Dedifferentiated amniotic fluid mesenchymal stem cell (primary cell): Measurements from ENCODE around the gene FLT4.

Experiments used
- DNase-seq: peaks from one replicate; pipeline ENCODE4 v3.0.0-alpha.2; 2016; ENCODE audit errors: extremely low spot score

The FLT4 gene

GRCh38 chr5:180642181-180642775, 7.1 kb downstream of the FLT4 start:
- DNase-seq: no peak

DNA sequence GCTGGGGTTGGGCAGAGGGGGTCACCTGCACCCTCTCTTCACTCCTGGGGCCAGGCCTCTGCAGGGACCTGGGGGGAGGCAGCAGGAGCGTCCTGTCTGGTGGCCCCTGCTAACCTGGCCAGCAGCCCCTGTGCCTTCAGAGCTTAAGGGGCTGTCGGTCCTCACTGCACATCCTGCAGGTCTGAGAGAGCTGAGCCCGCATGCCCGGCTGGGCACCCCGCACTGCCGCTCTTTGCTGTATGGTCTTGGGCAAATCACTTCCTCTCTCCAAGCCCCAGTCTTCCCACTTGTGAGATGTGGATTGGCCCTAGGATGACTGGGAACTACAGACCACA, 7.9 kb downstream of the FLT4 start:
- DNase-seq: no peak

GRCh38 chr5:180640861-180641565, 8.4 kb downstream of the FLT4 start:
- no peak for DNase-seq

- DNase-seq: no peak
These were observed 8.9 kb downstream of the FLT4 start for GRCh38 chr5:180640611-180640860.

- no peak for DNase-seq
These were observed 9.4 kb downstream of the FLT4 start for GRCh38 chr5:180639741-180640610.

GRCh38 chr5:180639287-180639686, 10.1 kb downstream of the FLT4 start:
- DNase-seq: no peak

- no peak for DNase-seq
These were observed 11.3 kb downstream of the FLT4 start for GRCh38 chr5:180637962-180638680.

- no peak for DNase-seq
These were observed 12.9 kb downstream of the FLT4 start for GRCh38 chr5:180636403-180637075.

GRCh38 chr5:180636016-180636402, 13.4 kb downstream of the FLT4 start:
- DNase-seq: no peak

- no peak for DNase-seq
These were observed 15.9 kb downstream of the FLT4 start for GRCh38 chr5:180633283-180634177.

DNA sequence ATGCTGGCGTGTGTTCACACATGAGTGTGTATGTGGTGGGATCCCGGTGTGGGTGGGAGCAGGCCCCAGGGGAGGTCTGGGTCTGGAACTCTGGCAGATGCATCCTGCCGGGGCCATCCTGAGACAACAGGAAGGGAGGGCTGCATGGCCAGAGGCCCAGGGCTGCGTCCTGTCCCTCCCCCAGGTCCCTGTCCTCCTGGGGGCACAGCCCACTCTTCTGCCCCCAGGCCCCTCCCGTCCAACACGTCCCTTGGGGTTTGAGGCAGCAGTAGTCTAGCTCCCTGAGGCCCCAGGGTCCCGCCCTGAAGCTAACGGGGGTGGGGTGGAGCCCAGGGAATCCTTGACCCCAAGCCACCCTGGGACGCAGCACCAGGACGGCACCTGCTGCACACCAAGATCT, 16.6 kb downstream of the FLT4 start:
- DNase-seq: no peak

DNA sequence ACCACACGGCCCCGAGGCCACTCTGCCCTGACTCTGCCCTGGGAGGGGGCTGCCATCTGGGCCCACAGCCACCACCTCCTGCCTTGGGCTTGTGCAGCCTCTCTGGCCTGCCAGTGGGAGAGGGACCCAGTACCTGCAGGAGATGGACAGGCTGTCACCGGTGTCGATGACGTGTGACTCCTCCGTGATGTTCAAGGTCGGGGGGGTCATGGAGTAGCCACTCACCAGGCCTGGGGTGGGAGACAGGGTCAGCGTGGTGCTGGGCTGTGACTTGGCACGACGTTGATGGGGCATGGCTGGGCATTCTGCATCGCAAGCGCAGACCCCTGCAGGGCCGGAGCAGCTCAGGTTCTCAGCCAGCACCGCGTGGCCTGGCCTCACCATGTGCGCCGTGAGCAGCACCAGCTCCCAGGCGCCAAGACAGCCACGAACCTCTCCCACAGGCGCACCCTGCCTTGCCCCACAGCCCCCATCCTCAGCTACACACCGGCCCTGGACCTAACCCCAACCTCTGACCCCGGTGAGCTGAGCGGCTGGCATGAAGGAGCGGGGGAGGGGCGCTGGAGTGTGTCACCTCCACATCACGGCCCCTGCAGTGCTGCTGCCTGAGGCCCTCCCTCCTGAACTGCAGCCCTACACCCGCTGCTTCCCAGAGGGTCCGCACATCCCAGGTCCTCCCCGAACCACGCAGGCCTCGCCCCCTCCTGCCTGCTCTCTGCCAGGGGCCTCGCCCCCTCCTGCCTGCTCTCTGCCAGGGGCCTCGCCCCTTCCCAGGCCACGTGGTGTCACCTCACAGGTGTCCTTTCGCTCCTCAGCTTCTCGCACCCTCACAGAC, 17.6 kb downstream of the FLT4 start:
- DNase-seq: no peak

GRCh38 chr5:180630426-180630825, 19.0 kb downstream of the FLT4 start:
- DNase-seq: no peak

GRCh38 chr5:180629831-180630382, 19.5 kb downstream of the FLT4 start:
- no peak for DNase-seq

- no peak for DNase-seq
These were observed 20.3 kb downstream of the FLT4 start for GRCh38 chr5:180628827-180629750.

DNA sequence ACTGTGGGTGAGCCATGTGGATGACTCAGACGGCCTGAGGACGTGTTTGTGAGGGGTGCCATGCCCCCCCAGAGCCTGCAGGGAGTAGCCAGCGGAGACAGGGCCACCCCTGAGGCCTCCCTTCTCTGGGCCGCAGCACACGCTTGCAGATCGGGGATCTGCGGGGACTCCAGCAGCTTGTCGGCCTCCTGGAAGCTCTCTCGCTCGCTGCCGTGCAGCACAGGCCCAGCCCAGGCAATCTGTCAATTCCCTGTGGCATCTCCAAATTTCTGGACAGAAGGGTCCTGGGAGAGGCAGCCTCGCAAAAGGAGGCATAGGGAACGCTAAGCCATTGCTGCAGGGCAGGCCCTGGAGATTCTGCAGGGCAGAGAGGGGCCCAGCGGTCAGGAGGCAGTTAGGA, 21.2 kb downstream of the FLT4 start:
- no peak for DNase-seq

GRCh38 chr5:180627386-180628120, 21.8 kb downstream of the FLT4 start:
- DNase-seq: no peak
